NCI-H2107 treated with DMSO at 0.1 percent for 48 hours (cell line): ENCODE data around the gene USP2.

Source experiments
- DNase-seq: peaks from one replicate; lab custom pipeline; 2025; ENCODE audit not compliant: unreplicated experiment; lab: John Stamatoyannopoulos, UW

USP2 gene

DNA sequence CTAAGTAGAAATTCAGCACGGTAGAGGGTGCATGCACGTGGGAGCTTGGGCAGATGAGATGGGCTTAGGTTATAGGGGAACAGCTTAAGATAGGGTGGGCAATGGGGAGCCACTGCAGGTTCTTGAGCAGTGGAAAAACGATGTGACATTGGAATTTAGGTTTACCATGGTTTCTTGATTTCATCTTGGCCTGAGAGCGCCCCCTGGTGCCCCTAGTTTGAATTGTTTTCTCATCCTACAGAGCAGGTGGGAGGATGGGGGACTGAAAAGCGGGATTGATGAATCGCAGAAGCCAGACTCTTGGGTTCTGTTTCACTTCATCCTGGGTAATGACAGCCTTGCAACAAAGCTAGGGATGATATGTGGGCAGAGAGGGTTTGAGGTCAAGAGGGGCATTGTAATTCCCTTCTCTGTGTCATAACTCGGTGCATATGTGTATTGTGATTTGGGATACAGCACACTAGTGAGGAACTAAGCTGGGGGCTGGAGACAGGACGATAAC, 57.9 kb downstream of the USP2 start:
- DNase-seq: peak; percentile 50

DNA sequence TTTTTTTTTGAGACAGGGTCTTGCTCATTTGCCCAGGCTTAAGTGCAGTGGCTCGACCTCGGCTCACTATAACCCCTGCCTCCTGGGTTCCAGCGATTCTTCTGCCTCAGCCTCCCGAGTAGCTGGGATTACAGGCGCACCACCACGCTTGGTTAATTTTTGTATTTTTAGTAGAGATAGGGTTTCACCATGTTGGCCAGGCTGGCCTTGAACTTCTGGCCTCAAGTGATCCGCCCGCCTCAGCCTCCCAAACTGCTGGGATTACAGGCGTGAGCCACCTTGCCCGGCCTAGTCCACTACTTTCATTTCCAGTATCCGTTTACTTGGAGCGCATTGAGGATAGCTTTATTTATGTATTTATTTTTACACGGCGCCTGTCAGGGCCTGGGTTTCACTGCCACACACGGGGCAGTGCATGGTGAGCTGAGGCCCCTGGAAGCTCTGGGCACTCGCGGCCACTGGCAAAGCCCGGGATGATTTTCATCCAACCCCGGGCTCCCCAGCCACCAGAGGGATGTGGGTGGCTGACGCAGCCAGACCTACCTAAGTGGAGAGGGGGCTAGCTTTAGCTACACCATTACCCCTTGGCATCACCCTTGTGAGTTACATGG, 58.5 kb downstream of the USP2 start:
- DNase-seq: no peak

DNA sequence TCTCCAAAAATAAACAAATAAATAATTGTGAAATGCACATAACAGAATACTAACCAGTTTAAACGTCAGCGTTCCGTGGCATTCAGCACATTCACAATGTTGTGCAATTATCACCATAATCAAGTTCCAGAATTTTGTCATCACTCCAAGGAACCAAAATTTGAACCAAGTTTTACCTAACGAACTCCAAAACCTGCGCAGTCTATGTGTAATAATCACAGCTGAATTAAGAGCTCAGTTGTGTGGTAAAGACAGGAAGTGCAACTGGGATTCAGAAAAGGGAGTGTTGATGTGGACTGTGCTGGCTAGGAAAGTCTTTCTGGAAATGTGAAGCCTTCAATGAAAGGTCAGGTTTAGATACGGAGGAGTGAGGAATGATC, 59.1 kb downstream of the USP2 start:
- no peak for DNase-seq

DNA sequence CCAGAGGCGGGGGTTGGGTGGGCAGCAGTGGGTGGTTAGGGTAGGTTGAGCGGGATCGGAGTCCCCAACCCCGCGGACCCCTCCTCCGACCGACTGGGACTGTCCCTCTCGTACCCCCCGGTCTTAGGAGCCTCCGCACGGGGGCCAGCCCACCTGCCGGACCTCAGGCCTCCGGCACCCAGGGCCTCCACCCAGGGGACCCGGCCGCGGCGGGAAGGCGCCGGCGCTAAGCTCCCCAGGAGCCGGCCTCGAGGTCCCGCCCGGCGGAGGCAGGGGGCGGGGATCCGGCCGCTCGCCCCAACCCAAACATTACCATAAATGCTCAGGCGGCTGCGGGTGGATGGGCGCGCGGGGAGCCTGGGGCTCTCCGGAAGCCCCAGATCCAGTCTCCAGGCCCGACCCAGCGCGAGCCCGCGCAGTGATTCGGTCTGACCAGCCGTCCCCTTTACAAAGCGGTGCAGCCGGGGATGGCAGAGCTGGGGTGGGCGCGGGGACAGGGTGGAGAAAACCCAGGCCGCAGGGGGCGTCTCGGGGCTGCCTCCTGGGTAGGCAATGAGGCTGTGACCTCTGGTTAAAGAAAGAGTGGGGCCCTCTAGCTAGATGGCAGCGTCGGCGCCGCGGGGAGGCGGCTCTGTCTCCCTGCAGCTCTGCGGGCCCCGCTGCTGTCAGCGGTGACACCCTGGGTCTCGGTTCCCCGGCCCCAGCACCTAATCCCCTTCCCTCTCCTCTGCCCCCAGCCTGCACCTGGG, 60.5 kb downstream of the USP2 start:
- DNase-seq: no peak

DNA sequence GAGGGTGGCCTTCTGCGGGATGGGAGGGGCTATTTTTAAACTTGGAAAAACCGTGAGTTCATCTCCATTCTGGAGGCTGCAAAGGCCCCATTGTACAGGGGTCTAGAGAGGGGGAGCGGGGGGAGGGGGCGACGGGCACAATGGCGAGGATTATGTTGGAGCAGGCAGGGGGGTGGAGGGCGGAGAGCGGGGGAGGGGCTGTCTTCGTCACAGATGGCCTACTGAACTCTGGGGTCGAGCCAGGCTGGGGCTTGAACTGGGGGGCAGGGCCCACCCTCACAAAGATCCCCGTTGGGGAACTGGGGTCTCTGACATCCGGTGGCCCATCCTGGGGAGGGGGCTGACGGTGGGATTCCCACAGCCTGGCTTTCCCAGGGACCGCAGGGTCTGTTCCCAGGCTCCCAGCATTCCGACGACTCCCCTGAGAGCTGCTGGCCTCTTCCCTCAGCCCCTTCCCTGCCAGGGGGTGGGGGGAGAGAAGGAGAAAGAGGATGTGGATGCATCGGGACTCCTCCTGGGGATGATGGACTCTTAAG, 61.2 kb downstream of the USP2 start:
- DNase-seq: no peak

DNA sequence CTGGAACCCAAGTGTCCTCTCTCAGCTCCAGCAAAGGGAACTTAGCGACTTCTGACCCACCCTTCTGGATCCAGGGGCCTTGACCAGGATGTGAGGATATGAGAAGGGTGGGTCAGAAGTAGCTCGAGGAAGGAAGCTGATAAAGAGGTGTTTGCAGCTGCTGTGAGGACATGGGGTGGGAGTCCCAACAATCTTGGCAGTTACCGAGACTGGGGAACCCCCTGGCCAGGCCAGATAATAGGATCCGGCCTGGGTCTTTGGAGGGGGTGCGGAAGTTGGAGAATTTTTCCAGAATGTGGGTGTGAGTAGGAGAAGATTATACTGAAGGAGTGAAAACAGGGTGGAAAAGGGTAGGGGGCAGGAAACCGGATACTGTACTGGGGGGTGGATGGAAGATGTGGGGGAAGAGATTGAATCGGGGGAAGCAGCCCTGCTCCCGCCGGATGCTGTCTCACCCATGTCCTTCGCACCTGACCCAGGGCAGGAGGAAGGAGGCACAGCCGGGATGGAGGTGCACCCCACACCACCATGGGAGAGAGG, 61.7 kb downstream of the USP2 start:
- DNase-seq: no peak

DNA sequence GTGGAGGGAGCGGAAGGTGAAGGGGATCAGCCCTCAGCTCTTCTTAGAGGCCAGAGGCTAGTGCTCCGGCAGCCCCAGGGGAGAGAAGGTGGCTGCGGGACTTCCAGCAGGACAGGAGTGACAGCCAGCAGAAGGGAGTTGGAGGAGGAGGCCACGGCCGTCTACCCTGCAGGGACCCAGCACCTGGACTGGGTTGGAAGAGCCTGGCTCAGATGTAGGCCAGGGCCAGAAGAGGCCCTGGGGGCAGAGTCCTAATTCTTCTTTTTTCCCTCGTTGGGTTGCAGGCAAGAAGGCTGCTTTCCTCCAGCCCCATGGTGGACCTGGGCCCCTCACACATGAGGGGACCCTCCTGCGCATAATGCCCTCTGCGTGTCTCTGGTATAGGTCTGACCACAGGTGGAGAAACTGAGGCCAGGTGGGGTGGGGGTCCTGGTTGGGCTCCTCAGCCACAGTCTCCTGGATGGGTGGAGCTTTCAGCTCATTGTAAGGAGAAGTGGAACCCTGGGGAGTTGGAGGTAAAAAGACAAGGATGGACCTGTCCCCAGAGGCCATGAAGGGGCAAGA, 62.3 kb downstream of the USP2 start:
- no peak for DNase-seq

DNA sequence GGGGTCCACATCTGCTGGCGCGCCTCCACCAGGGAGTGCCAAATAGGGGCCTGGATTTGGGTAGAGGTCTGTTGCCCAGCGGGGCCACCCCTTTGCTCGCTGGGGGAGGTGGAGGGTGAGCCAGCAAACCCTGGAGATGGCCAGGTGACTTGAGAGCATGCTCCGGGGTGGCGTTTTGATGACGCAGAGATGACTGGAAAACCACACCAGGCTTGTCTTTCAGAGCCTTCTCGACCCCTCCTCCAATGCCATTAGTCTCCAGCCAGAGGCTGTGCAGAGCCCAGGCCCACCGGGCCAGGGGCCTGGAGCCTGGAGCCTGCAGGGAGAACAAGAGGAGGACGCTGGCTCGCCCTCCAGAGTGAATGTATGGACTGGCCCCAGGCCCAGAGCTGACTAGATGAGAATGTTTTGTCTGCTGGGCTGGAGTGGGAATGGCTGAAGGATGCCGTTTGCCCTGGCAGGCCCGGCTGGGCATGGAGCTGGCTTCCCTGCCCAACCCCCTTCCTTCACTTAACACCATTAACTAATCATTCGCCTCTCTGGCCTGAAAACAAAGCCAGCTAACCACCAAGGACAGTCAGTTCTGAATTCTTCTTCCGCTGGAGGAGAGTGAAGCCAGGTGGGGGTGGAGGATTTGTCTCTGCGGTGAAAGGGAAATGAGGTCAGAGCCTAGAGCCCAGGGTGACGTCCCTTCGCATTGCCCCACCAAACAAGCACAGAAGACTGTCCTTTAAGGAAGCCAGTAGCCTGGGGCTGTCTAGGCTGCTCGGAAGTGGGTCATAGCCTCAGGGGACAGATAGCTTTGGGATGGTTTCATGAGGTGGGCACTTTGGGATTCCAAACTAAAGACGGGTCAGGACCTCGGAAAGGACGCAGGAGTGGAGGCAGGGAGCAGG, 63.0 kb downstream of the USP2 start:
- no peak for DNase-seq

DNA sequence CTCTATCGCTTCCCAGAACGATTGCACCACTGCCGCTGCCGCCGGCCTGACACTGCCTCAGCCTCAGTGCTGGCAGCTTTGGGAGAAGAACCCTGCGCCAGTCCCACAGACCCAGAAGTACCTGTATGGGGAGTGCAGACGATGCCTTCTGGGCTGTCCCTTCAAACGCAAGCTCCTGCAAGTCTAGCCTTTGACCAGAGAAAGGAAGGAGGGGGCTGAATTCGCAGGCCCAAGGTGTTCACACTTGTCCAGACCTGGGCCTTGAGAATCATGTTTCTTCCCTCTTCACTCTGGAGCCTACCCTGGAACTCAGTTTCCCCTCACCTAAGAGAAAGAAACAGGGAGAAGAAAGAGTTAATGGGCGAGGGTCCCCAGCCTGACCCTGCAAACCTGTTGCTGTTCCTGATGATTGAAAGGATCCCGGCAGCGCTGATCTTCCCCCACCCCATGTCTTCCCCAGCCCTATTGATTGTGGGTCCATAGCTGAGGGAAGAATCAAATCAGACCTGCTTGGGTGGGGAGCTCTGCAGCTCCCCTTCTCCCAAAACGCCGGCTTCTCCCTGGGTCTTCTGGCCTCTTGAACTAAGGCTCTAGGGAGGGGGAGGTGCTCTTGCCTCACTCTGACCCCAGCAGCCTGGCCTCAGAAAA, 63.8 kb downstream of the USP2 start:
- no peak for DNase-seq

DNA sequence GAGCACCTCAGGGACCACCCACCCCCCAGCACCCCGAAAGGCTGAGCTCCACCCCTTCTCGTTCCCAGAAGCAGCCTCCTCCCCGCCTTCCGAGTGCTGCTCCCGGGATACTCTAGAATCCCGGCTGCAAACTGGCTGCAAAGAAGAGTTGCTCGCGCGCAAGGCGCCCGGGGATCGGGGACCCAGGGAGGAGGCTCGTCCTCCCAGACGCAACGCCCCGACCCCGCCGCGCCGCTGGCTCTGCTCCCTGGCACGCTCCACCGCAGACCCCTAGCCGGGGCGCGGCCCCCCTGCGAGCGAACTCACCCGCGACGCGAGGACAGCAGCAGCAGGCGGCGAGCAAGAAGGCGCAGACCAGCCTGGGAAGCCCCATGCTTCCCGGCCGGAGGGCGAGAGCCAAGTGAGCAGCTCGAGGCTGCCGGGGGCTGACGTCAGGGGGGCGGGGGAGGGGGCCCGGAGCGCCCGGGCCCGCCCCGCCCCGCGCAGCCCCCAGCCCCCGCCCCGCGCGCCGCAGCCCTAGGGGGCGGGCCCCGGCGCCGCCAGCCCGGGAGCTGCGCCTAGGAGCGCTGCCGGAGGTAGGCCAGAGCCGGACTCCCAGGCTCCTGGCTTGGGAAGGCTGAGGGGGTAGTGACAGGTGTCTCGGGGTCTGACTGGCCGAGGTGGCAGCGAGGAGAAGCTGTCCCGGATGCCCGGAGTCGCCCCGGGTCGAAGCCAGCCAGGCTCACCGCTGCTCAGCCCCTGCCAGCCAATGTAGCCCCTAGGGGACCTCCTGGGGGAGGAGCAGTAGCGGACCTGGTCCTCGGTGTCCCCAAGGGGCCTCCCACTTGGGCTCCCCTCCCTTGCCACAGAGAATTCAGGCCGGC, 64.5 kb downstream of the USP2 start, which contains the start of gene MCAM:
TSS of gene MCAM (minus strand) at position 402 of the 863 bp plus-strand sequence. CDS start at position 373, 29 bp downstream.
- DNase-seq: no peak

DNA sequence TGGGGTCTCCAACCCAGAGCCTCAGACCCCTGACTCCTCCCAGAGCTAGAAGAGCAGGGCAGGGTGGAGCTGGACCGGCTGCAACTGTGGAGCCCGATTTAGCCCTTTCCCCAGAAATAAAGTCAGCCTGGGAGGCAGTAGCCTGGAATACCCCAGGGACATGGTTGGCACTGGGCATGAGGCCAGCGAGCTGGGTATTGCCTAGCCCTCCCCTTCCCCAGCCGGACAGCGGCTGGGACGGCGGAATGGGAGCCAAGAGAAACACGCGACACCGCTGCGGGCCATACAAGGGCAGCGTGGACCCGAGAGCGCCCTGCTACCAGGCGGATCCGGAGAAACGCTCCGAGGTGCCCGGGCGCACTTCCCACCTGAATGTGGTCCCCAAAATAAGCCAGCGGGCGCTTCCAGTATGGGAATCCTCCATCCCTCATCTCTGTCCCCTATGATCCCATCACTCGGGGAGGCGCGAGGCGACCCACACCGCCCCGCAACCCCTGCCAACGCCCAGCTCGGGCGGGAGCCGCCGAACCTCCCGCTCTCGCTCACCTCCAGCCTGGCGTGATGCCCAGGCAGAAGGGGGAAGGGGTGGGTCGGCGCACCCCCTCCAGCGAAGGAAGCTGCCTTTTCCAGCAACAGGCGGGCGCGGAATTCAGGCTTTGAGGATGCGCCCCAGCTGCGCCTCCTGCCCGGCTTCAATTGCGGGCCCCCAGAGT, 65.3 kb downstream of the USP2 start:
- DNase-seq: peak; percentile 35

DNA sequence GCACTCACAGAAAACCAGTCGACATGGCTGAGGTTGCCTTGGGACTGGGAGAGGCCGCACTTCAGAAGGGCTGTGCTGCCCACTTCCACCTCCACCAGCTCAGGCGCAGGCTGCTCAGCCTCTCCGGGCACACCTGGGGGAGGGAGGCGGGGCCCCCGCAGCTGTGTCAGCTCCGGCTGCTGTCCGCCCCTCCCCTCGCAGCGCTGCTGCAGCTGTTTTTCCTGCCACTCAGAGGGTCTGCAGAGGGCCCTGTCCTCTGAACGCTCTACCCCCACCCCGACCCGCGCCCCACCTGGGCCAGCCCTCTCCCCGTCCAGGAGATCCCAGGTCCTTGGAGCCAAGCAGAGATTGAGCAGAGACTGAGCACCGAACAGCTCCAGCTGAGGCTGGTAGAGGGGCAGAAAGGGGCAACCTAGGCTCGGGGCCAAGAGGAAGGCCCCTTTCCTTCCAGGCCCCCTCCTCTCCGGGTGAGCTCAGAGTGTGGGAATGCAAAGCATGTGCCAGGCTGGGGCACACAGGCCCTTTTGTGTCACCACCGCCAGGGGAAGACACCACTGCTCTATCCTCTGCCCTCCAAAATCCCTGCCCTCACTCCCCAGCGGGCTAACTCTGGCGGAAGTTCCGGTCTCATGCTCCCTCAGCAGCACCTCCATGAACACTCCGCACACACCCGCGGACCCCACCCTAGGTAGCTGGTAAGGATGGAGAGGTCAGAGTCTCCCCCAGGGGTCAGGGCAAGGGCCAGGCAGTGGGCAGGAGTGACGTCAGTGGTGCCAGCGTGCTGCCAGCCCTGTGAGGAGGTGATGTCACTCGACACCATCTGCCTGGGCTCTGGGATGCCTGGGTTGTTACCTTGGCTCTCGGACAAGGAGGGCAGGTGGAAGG, 66.1 kb downstream of the USP2 start:
- peak; percentile 35 for DNase-seq

DNA sequence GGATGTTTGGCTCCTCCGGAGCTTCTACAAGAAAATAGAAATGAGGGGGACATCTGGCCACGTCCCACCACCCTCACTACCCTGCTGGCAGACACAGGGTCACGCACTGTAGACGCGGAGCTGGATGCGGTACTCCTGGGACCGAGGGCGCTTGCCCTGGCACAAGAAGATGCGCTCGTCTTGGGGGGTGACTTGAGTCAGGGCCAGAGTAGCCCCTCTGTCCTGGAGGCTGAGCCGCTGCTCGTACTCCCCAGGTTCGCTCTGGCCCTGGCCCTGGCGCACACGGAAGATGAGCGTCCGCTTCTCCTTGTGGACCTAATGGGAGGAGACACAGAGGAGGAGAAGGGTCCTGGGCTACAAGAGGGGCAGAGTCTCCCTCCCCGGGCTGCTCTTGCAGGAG, 66.8 kb downstream of the USP2 start:
- no peak for DNase-seq

DNA sequence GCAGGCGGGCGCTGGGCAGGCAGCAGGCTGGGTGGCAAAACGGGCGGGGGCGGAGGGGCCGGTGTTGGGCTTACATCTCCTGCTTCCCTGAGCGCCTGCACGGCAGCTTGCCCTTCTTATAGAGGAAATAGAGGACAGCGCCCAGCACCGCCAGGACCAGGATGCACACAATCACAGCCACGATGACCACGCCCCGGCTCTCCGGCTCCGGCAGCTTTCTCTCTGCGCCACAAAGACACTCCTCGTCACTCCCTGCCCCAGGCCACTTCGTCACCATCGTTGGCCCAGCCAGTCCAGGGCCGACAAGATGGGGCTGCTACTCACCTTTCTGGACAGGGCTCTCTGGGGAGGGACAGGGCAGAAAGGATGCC, 70.8 kb downstream of the USP2 start:
- no peak for DNase-seq

DNA sequence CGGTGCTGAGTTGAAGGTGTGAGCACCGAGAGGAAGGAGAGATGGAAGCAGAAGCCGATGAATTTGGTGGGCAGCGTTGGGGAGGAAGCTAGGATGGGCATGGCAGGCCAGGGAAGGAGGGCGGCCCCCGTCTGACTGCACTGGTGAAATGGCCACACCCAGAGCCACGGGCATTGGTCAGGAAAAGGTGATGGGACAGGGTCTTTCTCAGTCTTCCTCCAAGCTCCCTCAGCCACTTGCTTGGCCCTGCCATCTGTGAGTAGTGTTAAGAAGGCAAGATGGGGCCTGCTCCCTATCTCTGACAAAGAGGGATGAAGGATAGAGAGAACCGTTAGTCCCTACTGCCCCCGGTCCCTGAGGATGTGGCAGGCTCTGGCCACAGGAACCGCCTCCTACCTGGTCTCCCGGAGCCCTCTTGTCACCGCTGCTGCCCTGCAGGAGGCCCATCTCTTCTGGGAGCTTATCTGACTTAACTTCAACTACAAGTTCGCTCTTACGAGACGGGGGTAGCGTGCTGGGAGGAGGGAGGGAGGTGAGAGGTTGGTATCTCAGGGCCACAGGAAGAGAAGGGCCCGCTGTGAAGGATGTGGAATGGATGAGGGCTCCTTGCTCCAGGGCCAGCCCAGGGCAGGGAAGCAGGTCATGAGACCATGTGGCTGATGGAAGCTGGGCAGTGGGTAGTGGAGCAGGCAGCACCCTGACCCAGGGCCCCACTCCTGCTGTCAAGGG, 71.4 kb downstream of the USP2 start:
- no peak for DNase-seq

DNA sequence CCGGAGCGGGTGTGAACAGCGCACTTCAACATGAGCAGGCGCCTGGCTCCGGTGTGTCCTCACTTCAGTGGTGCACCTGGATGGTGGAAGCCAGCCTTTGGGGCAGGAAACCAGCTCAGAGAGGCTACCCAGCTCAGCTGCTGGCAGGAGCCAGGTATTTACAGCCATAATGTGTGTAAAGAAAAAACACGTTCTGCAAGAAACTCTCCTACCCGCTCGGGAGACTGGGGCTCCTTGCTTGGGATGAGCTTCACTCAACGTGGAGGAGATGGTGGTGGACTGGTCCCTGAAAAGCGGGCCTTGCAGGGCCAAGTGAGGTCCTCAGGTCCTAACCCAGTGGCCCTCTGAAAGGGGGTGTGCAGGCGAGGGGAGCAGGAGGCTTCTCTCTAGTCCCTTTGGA, 72.1 kb downstream of the USP2 start:
- no peak for DNase-seq

DNA sequence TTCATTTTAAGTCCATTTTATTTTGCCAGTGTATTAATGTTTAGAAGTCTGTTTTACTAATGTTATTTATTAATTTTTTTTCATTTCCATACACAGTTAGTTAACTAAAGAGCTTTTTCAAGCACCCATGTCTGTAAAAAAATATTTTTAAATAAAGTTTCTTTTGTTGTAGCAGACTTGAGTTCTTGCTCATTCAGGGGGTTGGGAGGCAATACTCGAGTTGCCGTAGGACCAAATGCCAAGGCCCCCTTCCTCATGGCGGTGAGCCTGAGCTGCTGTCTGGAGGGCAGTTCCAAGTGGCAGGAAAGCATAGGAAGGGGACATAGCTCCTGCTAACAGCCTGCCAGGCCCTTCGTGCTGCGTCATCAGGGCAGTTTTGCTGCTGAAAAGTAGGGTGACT, 73.5 kb downstream of the USP2 start:
- DNase-seq: no peak
